SU-DHL-6 (cell line): ENCODE data around the gene COL4A1.

Experiments
- CTCF ChIP-seq: fragments of 200-600 bp; sonication (generic); IDR thresholded peaks from one replicate; pipeline ENCODE4 v1.5.1; 2017; ENCODE audit warnings: antibody characterized with exemption, mild to moderate bottlenecking, low read length, moderate library complexity; ENCODE audit not compliant: insufficient read depth, poor library complexity, severe bottlenecking
- EZH2phosphoT487 ChIP-seq: fragments of 200-600 bp; sonication (generic), shearing (Covaris generic); conservative IDR thresholded peaks from 2 replicates; pipeline ENCODE4 v1.6.1; 2018; ENCODE audit warnings: mild to moderate bottlenecking, antibody characterized with exemption, low read length, moderate library complexity, mixed read lengths

- TF ChIP-seq CTCF: no peak
- TF ChIP-seq EZH2phosphoT487: no peak
These were observed 85.4 kb downstream of the COL4A1 start for GRCh38 chr13:110221406-110222117.
